Thyroid gland (tissue), 4 donors: Measurements from ENCODE around the gene FOXP2.

ENCODE experiments used
- POLR2A ChIP-seq, 2 donors: fragments of 450-650 bp; IDR thresholded peaks; one replicate each; pipeline ENCODE4 v1.6.1; 2017; ENCODE audit warnings: antibody characterized with exemption in 2 of 2, mild to moderate bottlenecking in 2 of 2, moderate library complexity in 1 of 2
- TF ChIP-seq, protein P1 (sequence below), 6 experiments: fragments of 200-600 bp in 3 of 6; fragments of 450-650 bp in 3 of 6; sonication (generic) in 3 of 6; IDR thresholded peaks; one replicate each; pipeline ENCODE4 v1.5.1; 2016 to 2019; ENCODE audit warnings: antibody characterized with exemption in 6 of 6, mild to moderate bottlenecking in 2 of 6, inconsistent platforms in 1 of 6, moderate library complexity in 1 of 6

DNA sequence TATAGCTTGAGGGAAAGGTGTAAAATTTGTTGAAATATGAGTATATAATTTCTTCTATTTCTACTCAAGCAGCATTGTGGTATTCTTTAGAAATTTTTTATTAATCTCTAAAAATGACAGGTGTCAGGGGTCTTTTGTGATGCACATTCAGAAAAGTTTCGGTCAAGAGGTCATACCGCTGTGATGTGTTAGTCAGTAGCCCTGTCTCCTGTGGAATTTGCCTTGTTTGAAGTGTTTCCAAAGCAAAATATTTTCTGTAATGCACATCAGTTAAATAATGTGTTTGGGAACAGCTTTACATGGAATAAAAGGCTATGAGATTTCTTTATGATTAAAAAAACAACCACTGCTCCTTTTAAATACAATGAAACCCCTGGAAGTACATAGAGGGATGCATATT, 35.8 kb downstream of the FOXP2 start:
- no peak for TF ChIP-seq POLR2A (IDR thresholded peaks at IDR 0.05)
- TF ChIP-seq, protein P1, sequence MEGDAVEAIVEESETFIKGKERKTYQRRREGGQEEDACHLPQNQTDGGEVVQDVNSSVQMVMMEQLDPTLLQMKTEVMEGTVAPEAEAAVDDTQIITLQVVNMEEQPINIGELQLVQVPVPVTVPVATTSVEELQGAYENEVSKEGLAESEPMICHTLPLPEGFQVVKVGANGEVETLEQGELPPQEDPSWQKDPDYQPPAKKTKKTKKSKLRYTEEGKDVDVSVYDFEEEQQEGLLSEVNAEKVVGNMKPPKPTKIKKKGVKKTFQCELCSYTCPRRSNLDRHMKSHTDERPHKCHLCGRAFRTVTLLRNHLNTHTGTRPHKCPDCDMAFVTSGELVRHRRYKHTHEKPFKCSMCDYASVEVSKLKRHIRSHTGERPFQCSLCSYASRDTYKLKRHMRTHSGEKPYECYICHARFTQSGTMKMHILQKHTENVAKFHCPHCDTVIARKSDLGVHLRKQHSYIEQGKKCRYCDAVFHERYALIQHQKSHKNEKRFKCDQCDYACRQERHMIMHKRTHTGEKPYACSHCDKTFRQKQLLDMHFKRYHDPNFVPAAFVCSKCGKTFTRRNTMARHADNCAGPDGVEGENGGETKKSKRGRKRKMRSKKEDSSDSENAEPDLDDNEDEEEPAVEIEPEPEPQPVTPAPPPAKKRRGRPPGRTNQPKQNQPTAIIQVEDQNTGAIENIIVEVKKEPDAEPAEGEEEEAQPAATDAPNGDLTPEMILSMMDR (IDR thresholded peaks at IDR 0.05) = no peak
